ENCODE data around the gene ARID1A.

DNA sequence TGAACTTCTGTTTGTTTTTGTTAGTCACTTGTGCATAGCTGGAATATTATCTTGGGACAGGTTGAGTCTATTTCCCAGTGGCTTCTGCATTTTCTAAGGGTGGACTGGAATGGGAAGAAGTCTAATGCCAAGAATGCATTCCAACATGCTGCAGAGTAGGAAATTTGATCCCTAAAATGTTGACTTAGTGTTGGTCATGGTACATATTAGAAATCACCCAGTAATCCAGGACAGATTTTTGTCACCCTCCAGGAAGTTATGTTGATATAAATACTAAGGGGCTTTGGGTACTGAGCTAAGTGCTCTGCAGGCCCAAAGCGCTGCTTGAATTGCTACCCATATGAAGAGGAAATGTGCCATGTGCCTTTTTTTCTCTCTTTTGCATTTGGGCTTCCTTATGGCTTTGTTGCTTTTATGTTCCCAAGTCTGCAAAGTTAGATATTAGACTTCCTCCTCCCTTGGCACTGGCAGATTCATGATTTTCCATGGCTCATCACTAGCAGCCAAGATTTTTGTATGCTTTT is 10.0 kb downstream of the ARID1A start:
- no peak for TF ChIP-seq GATA3 (IDR thresholded peaks at IDR 0.05; ENCODE audit: low read depth, low read length)
- no peak for TF ChIP-seq GATA2 (IDR thresholded peaks at IDR 0.05; ENCODE audit: low read depth, low read length)
